ENCODE data around the gene ANAPC7.

DNA sequence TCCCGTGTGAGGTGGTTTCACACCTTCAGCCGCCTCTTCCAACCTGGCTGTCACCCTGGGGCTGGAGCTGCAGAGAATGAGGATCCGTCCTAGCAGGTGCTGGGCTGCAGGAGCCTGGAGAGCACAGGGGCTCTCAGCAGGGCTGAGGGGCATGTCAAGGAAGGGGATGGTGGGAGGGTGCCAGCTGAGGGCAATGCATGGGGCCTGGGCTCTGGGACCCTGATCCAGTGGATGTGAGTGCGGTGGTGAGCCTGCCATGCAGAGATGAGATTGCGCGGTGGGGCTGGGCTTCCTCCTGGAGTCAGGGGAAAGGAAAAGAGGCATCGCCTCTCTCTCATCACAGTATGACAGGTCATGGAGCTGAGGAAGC lies 31.5 kb downstream of the ANAPC7 start:
- TF ChIP-seq CTCF (IDR thresholded peaks at IDR 0.05) (no peak), POLR2A (IDR thresholded peaks at IDR 0.05) (no peak)
